Measurements from ENCODE around the gene SH2D4B. TPM values are rescaled to one million over a fixed set of nuclear protein-coding genes. Genes with fewer than 3 reads are reported as not detected.
"Not testable (repeated sequence)": the region's sequence is repeated elsewhere in the genome, so short reads cannot be mapped to it uniquely, and the experiment has no call there.

SH2D4B gene
- total and polyA plus RNA-seq, 2 experiments from 2014 or later = not detected

GRCh38 chr10:80542652-80543318 lies 5.1 kb downstream of the SH2D4B start:
- no peaks in the 10 kb centered on the region for H3K36me3 ChIP-seq (replicated peaks; ENCODE audit: insufficient read depth, low read depth)
- H3K4me3 ChIP-seq = no peak overlapping the region
- H3K27me3 ChIP-seq = no peaks in the 10 kb centered on the region
- H3K9me3 ChIP-seq (ENCODE audit: low read depth) = no peaks in the 10 kb centered on the region
- no peak for DNase-seq (ENCODE audit: low spot score)
- H4K20me1 ChIP-seq (ENCODE audit: insufficient read depth, poor library complexity, severe bottlenecking) = no peaks in the 10 kb centered on the region
- H3K4me1 ChIP-seq (ENCODE audit: insufficient read depth) = peaks cover under 1% of the 10 kb centered on the region
- 89% methylated on average over 19 of the region's 19 CpGs for WGBS (ENCODE audit: low lambda C conversion rate, missing lambda C conversion rate)
- TF ChIP-seq CTCF (IDR thresholded peaks at IDR 0.05; ENCODE audit: poor library complexity) (no peak), EZH2phosphoT487 (IDR thresholded peaks at IDR 0.05; ENCODE audit: low read depth, severe bottlenecking, unreplicated experiment) (no peak), EZH2 (IDR thresholded peaks at IDR 0.05; ENCODE audit: borderline replicate concordance) (no peak)
- H2AFZ ChIP-seq = no peak overlapping the region
- no peak overlapping the region for H3K27ac ChIP-seq
- no peaks in the 10 kb centered on the region for H3K79me2 ChIP-seq
- no peaks in the 10 kb centered on the region for H3K9me2 ChIP-seq (replicated peaks; ENCODE audit: insufficient read depth)
- no peak overlapping the region for H3K4me2 ChIP-seq

GRCh38 chr10:80543319-80543672 lies 5.6 kb downstream of the SH2D4B start:
- not testable (repeated sequence) for DNase-seq (ENCODE audit: low spot score); H3K27me3 ChIP-seq; H4K20me1 ChIP-seq (ENCODE audit: insufficient read depth, poor library complexity, severe bottlenecking); H3K27ac ChIP-seq; H3K4me1 ChIP-seq (ENCODE audit: insufficient read depth); H3K9me2 ChIP-seq (replicated peaks; ENCODE audit: insufficient read depth); H2AFZ ChIP-seq; H3K4me2 ChIP-seq; H3K79me2 ChIP-seq; H3K36me3 ChIP-seq (replicated peaks; ENCODE audit: insufficient read depth, low read depth); H3K4me3 ChIP-seq; H3K9me3 ChIP-seq (ENCODE audit: low read depth)
- 100% methylated on average over 19 of the region's 25 CpGs for WGBS (ENCODE audit: low lambda C conversion rate, missing lambda C conversion rate)

GRCh38 chr10:80544316-80544953 lies 6.7 kb downstream of the SH2D4B start:
- H2AFZ ChIP-seq = no peak overlapping the region
- H3K4me1 ChIP-seq (ENCODE audit: insufficient read depth) = no peaks in the 10 kb centered on the region
- H3K27ac ChIP-seq = no peak overlapping the region
- H3K27me3 ChIP-seq = no peaks in the 10 kb centered on the region
- no peak for DNase-seq (ENCODE audit: low spot score)
- TF ChIP-seq EZH2phosphoT487 (IDR thresholded peaks at IDR 0.05; ENCODE audit: low read depth, severe bottlenecking, unreplicated experiment) = no peak
- TF ChIP-seq CTCF (IDR thresholded peaks at IDR 0.05; ENCODE audit: poor library complexity) = no peak
- no peak for TF ChIP-seq EZH2 (IDR thresholded peaks at IDR 0.05; ENCODE audit: borderline replicate concordance)
- no peaks in the 10 kb centered on the region for H4K20me1 ChIP-seq (ENCODE audit: insufficient read depth, poor library complexity, severe bottlenecking)
- no peaks in the 10 kb centered on the region for H3K79me2 ChIP-seq
- H3K4me3 ChIP-seq = no peak overlapping the region
- H3K9me3 ChIP-seq (ENCODE audit: low read depth) = no peaks in the 10 kb centered on the region
- WGBS (ENCODE audit: low lambda C conversion rate, missing lambda C conversion rate) = 97% methylated on average over 12 of the region's 12 CpGs
- H3K9me2 ChIP-seq (replicated peaks; ENCODE audit: insufficient read depth) = no peaks in the 10 kb centered on the region
- no peak overlapping the region for H3K4me2 ChIP-seq
- H3K36me3 ChIP-seq (replicated peaks; ENCODE audit: insufficient read depth, low read depth) = no peaks in the 10 kb centered on the region

- Histone ChIP-seq H3K9me3 (ENCODE audit: low read depth) (no peaks in the 10 kb centered on the region), H2AFZ (no peak overlapping the region)
- 89% methylated on average over 7 of the region's 7 CpGs for WGBS (ENCODE audit: low lambda C conversion rate, missing lambda C conversion rate)
Measured at GRCh38 chr10:80545258-80545881, 7.7 kb downstream of the SH2D4B start.

More at GRCh38 chr10:80545258-80545881, 7.7 kb downstream of the SH2D4B start:
- H3K4me3 ChIP-seq = no peak overlapping the region
- H3K79me2 ChIP-seq = no peaks in the 10 kb centered on the region
- TF ChIP-seq EZH2phosphoT487 (IDR thresholded peaks at IDR 0.05; ENCODE audit: low read depth, severe bottlenecking, unreplicated experiment) = no peak
- TF ChIP-seq CTCF (IDR thresholded peaks at IDR 0.05; ENCODE audit: poor library complexity) = no peak
- TF ChIP-seq EZH2 (IDR thresholded peaks at IDR 0.05; ENCODE audit: borderline replicate concordance) = no peak
- no peak overlapping the region for H3K27ac ChIP-seq
- H3K27me3 ChIP-seq = no peaks in the 10 kb centered on the region
- no peaks in the 10 kb centered on the region for H3K9me2 ChIP-seq (replicated peaks; ENCODE audit: insufficient read depth)
- H4K20me1 ChIP-seq (ENCODE audit: insufficient read depth, poor library complexity, severe bottlenecking) = no peaks in the 10 kb centered on the region
- H3K36me3 ChIP-seq (replicated peaks; ENCODE audit: insufficient read depth, low read depth) = no peaks in the 10 kb centered on the region
- H3K4me1 ChIP-seq (ENCODE audit: insufficient read depth) = no peaks in the 10 kb centered on the region
- DNase-seq (ENCODE audit: low spot score) = no peak
- H3K4me2 ChIP-seq = no peak overlapping the region

Measured in hepatocyte (in vitro differentiated cells).